GM21381 (cell line): ENCODE measurements around the gene PADI2.

ENCODE experiments used
- ATAC-seq: cut with Tn5 transposase; IDR thresholded peaks from one replicate; pipeline ENCODE4 v1.9.1; 2021; ENCODE audit warnings: mild to moderate bottlenecking, moderate library complexity; ENCODE audit not compliant: unreplicated experiment

Gene PADI2

GRCh38 chr1:17119076-17119772 is at the start of gene PADI2:
PADI2 (minus strand) TSS chr1:17119451; CDS start chr1:17119371, 80 bp downstream.
- peak; percentile 65 for ATAC-seq

GRCh38 chr1:17168091-17168876 is 49.0 kb upstream of the PADI2 start:
- no peak for ATAC-seq

- ATAC-seq = no peak
Measured at GRCh38 chr1:17167786-17168090, 48.5 kb upstream of the PADI2 start.

GRCh38 chr1:17167041-17167785 is 48.0 kb upstream of the PADI2 start:
- no peak for ATAC-seq

- ATAC-seq = no peak
Measured at GRCh38 chr1:17165823-17166222, 46.6 kb upstream of the PADI2 start.

- no peak for ATAC-seq
Measured at GRCh38 chr1:17163789-17164666, 44.8 kb upstream of the PADI2 start.

- no peak for ATAC-seq
Measured at GRCh38 chr1:17163371-17163770, 44.1 kb upstream of the PADI2 start.

GRCh38 chr1:17162941-17163340 is 43.7 kb upstream of the PADI2 start:
- ATAC-seq = no peak

- ATAC-seq = no peak
Measured at GRCh38 chr1:17161926-17162800, 42.9 kb upstream of the PADI2 start.

- no peak for ATAC-seq
Measured at GRCh38 chr1:17161137-17161740, 42.0 kb upstream of the PADI2 start.

- ATAC-seq = no peak
Measured at GRCh38 chr1:17158961-17159360, 39.7 kb upstream of the PADI2 start.

GRCh38 chr1:17156108-17156507 is 36.9 kb upstream of the PADI2 start:
- ATAC-seq = no peak

- ATAC-seq = no peak
Measured at GRCh38 chr1:17155257-17155920, 36.1 kb upstream of the PADI2 start.

GRCh38 chr1:17149771-17150170 is 30.5 kb upstream of the PADI2 start:
- no peak for ATAC-seq

GRCh38 chr1:17148950-17149608 is 29.8 kb upstream of the PADI2 start:
- no peak for ATAC-seq

- ATAC-seq = no peak
Measured at GRCh38 chr1:17145648-17146047, 26.4 kb upstream of the PADI2 start.

- ATAC-seq = no peak
Measured at GRCh38 chr1:17143760-17144159, 24.5 kb upstream of the PADI2 start.

GRCh38 chr1:17141441-17142197 is 22.4 kb upstream of the PADI2 start:
- ATAC-seq = no peak
